HepG2 (cell line): ENCODE results near the gene HLA-DPB1.

Experiments used
- ASH2L ChIP-seq: fragments of 300-600, 200-600 bp; sonication (generic); IDR thresholded peaks from 2 replicates; pipeline ENCODE4 v1.7.0; 2017; ENCODE audit warnings: low read depth, mild to moderate bottlenecking, moderate library complexity, mixed read lengths, low read length; ENCODE audit not compliant: insufficient read length
- BRF2 ChIP-seq: sonication (generic); formaldehyde crosslinking; IDR thresholded peaks from 2 replicates; pipeline ENCODE4 v1.8.1; 2022; ENCODE audit warnings: mild to moderate bottlenecking, missing genetic modification reagents
- CTCF ChIP-seq: sonication (generic); formaldehyde crosslinking; IDR thresholded peaks from 2 replicates; pipeline ENCODE4 v1.5.0; 2020; ENCODE audit warnings: mild to moderate bottlenecking, missing genetic modification reagents, moderate library complexity
- FOXA1 ChIP-seq, 2 experiments: fragments of 450-650 bp in 1 of 2; sonication (generic) in 1 of 2; formaldehyde crosslinking in 1 of 2; IDR thresholded peaks; 2 replicates each; pipeline versions ENCODE4 v1.4.0 to v1.6.1; 2016 to 2020; ENCODE audit warnings: missing genetic modification reagents in 1 of 2
- POLR2AphosphoS5 ChIP-seq: IDR thresholded peaks from 2 replicates; pipeline ENCODE4 v1.6.1; 2012; ENCODE audit warnings: low read depth, low read length
- SMAD9 ChIP-seq: sonication (generic); formaldehyde crosslinking; IDR thresholded peaks from 2 replicates; pipeline ENCODE4 v1.5.1; 2020; ENCODE audit warnings: mild to moderate bottlenecking, missing genetic modification reagents
- SMC3 ChIP-seq: IDR thresholded peaks from 2 replicates; pipeline ENCODE4 v1.6.1; 2011; ENCODE audit warnings: low read length, improper control_type of control experiment
- ZNF24 ChIP-seq: fragments of 450-650 bp; IDR thresholded peaks from 2 replicates; pipeline ENCODE4 v1.6.1; 2017; ENCODE audit warnings: antibody characterized with exemption, mild to moderate bottlenecking
- ZNF333 ChIP-seq: sonication (generic); formaldehyde crosslinking; IDR thresholded peaks from 2 replicates; pipeline ENCODE4 v1.4.0; 2020; ENCODE audit warnings: mild to moderate bottlenecking, missing genetic modification reagents, borderline replicate concordance
- ZNF576 ChIP-seq: sonication (generic); formaldehyde crosslinking; IDR thresholded peaks from 2 replicates; pipeline ENCODE4 v1.4.0; 2020; ENCODE audit warnings: mild to moderate bottlenecking, missing genetic modification reagents
- ZNF629 ChIP-seq: sonication (generic); formaldehyde crosslinking; conservative IDR thresholded peaks from 2 replicates; pipeline ENCODE4 v1.5.0; 2020; ENCODE audit warnings: missing genetic modification reagents
- ZNF652 ChIP-seq: IDR thresholded peaks from 2 replicates; pipeline ENCODE4 v1.6.1; 2016; ENCODE audit warnings: low read depth, borderline replicate concordance

GRCh38 chr6:33107641-33108040 lies 31.9 kb downstream of the HLA-DPB1 start:
- TF ChIP-seq BRF2 (CRISPR knock-in tag): no peak
- no peak for TF ChIP-seq CTCF (CRISPR knock-in tag)
- TF ChIP-seq ZNF629 (CRISPR knock-in tag): no peak
- TF ChIP-seq ZNF652 (CRISPR knock-in tag): no peak
- no peak for TF ChIP-seq SMC3
- TF ChIP-seq FOXA1 (IDR thresholded peaks at IDR 0.05): no peak
- TF ChIP-seq FOXA1 (CRISPR knock-in tag; IDR thresholded peaks at IDR 0.05): no peak
- no peak for TF ChIP-seq ZNF576
- TF ChIP-seq POLR2AphosphoS5: no peak
- no peak for TF ChIP-seq ASH2L
- no peak for TF ChIP-seq ZNF333 (CRISPR knock-in tag)
- no peak for TF ChIP-seq ZNF24
- TF ChIP-seq SMAD9: no peak
